ENCODE results near the gene NR3C1.

Gene NR3C1

GRCh38 chr5:143390941-143391340 lies 12.5 kb downstream of the NR3C1 start:
- Histone ChIP-seq H2AFZ (ENCODE audit: low read length) (no peak overlapping the region), H3K9me2 (replicated peaks; ENCODE audit: low read depth, low read length) (no peaks in the 10 kb centered on the region), H3K4me1 (ENCODE audit: insufficient read depth, low read length, poor library complexity, severe bottlenecking) (peaks cover 53% of the 10 kb centered on the region), H3K27me3 (ENCODE audit: insufficient read depth, low read length, poor library complexity, severe bottlenecking) (no peaks in the 10 kb centered on the region), H3K79me2 (ENCODE audit: insufficient read depth, low read length) (peaks cover 94% of the 10 kb centered on the region), H3F3A (ENCODE audit: low read depth) (no peaks in the 10 kb centered on the region), H3K4me3 (ENCODE audit: low read length, poor library complexity, severe bottlenecking) (no peak overlapping the region), H3K36me3 (ENCODE audit: insufficient read depth, low read length) (0 out of 2 replicates have a peak, but pooled peaks cover 3% of the 10 kb centered on the region), H4K20me1 (ENCODE audit: insufficient read depth, low read length, poor library complexity, severe bottlenecking) (peaks cover 76% of the 10 kb centered on the region), H3K4me2 (ENCODE audit: low read depth, low read length, poor library complexity, severe bottlenecking) (peak overlapping the region; percentile 31), H3K9ac (ENCODE audit: low read depth, low read length, poor library complexity, severe bottlenecking) (no peak overlapping the region), H3K9me3 (ENCODE audit: insufficient read depth, low read depth, low read length) (peaks cover 5% of the 10 kb centered on the region; the same call in 1 of the 2 replicates)
- TF ChIP-seq, protein P1, sequence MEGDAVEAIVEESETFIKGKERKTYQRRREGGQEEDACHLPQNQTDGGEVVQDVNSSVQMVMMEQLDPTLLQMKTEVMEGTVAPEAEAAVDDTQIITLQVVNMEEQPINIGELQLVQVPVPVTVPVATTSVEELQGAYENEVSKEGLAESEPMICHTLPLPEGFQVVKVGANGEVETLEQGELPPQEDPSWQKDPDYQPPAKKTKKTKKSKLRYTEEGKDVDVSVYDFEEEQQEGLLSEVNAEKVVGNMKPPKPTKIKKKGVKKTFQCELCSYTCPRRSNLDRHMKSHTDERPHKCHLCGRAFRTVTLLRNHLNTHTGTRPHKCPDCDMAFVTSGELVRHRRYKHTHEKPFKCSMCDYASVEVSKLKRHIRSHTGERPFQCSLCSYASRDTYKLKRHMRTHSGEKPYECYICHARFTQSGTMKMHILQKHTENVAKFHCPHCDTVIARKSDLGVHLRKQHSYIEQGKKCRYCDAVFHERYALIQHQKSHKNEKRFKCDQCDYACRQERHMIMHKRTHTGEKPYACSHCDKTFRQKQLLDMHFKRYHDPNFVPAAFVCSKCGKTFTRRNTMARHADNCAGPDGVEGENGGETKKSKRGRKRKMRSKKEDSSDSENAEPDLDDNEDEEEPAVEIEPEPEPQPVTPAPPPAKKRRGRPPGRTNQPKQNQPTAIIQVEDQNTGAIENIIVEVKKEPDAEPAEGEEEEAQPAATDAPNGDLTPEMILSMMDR (conservative IDR thresholded peaks at IDR 0.05; ENCODE audit: low read length) = no peak
- no peak for TF ChIP-seq EZH2phosphoT487 (IDR thresholded peaks at IDR 0.05; ENCODE audit: borderline replicate concordance)

GRCh38 chr5:143390258-143390657 lies 13.2 kb downstream of the NR3C1 start:
- Histone ChIP-seq H3K9ac (ENCODE audit: low read depth, low read length, poor library complexity, severe bottlenecking) (no peak overlapping the region), H2AFZ (ENCODE audit: low read length) (no peak overlapping the region), H3K36me3 (ENCODE audit: insufficient read depth, low read length) (0 out of 2 replicates have a peak, but pooled peaks cover 8% of the 10 kb centered on the region), H4K20me1 (ENCODE audit: insufficient read depth, low read length, poor library complexity, severe bottlenecking) (peaks cover 69% of the 10 kb centered on the region), H3K27me3 (ENCODE audit: insufficient read depth, low read length, poor library complexity, severe bottlenecking) (no peaks in the 10 kb centered on the region), H3K79me2 (ENCODE audit: insufficient read depth, low read length) (peaks cover 94% of the 10 kb centered on the region), H3F3A (ENCODE audit: low read depth) (no peaks in the 10 kb centered on the region), H3K4me1 (ENCODE audit: insufficient read depth, low read length, poor library complexity, severe bottlenecking) (peaks cover 46% of the 10 kb centered on the region), H3K4me2 (ENCODE audit: low read depth, low read length, poor library complexity, severe bottlenecking) (peak overlapping the region; percentile 31), H3K9me2 (replicated peaks; ENCODE audit: low read depth, low read length) (no peaks in the 10 kb centered on the region), H3K4me3 (ENCODE audit: low read length, poor library complexity, severe bottlenecking) (no peak overlapping the region), H3K9me3 (ENCODE audit: insufficient read depth, low read depth, low read length) (peaks cover 11% of the 10 kb centered on the region; the same call in 1 of the 2 replicates)
- TF ChIP-seq, protein P1 (conservative IDR thresholded peaks at IDR 0.05; ENCODE audit: low read length) = no peak
- no peak for TF ChIP-seq EZH2phosphoT487 (IDR thresholded peaks at IDR 0.05; ENCODE audit: borderline replicate concordance)

- Histone ChIP-seq H3K4me1 (ENCODE audit: insufficient read depth, low read length, poor library complexity, severe bottlenecking) (peaks cover 18% of the 10 kb centered on the region), H3K36me3 (ENCODE audit: insufficient read depth, low read length) (peaks cover 31% of the 10 kb centered on the region; the same call in 1 of the 2 replicates)
- TF ChIP-seq EZH2phosphoT487 (IDR thresholded peaks at IDR 0.05; ENCODE audit: borderline replicate concordance) = no peak
- TF ChIP-seq, protein P1 (conservative IDR thresholded peaks at IDR 0.05; ENCODE audit: low read length) = no peak
Measured at GRCh38 chr5:143386725-143387124, 16.8 kb downstream of the NR3C1 start.

More at GRCh38 chr5:143386725-143387124, 16.8 kb downstream of the NR3C1 start:
- no peaks in the 10 kb centered on the region for H3K9me2 ChIP-seq (replicated peaks; ENCODE audit: low read depth, low read length)
- no peak overlapping the region for H3K9ac ChIP-seq (ENCODE audit: low read depth, low read length, poor library complexity, severe bottlenecking)
- H3F3A ChIP-seq (ENCODE audit: low read depth) = no peaks in the 10 kb centered on the region
- H3K4me2 ChIP-seq (ENCODE audit: low read depth, low read length, poor library complexity, severe bottlenecking) = no peak overlapping the region
- no peaks in the 10 kb centered on the region for H3K27me3 ChIP-seq (ENCODE audit: insufficient read depth, low read length, poor library complexity, severe bottlenecking)
- no peak overlapping the region for H2AFZ ChIP-seq (ENCODE audit: low read length)
- peaks cover 90% of the 10 kb centered on the region for H3K79me2 ChIP-seq (ENCODE audit: insufficient read depth, low read length)
- H3K4me3 ChIP-seq (ENCODE audit: low read length, poor library complexity, severe bottlenecking) = no peak overlapping the region
- peaks cover 40% of the 10 kb centered on the region for H4K20me1 ChIP-seq (ENCODE audit: insufficient read depth, low read length, poor library complexity, severe bottlenecking)
- H3K9me3 ChIP-seq (ENCODE audit: insufficient read depth, low read depth, low read length) = peaks cover 26% of the 10 kb centered on the region; the same call in 1 of the 2 replicates

Measured in Loucy (cell line).